Activated effector memory CD4-positive, alpha-beta T cell treated with Interleukin-2 at 50 U/mL for 16 hours (primary cell): ENCODE data around the gene NAGA.
"Not testable (repeated sequence)": the region's sequence is repeated elsewhere in the genome, so short reads cannot be mapped to it uniquely, and the experiment has no call there.

ENCODE experiments used
- DNase-seq: peaks from one replicate; pipeline ENCODE4 v3.0.0-alpha.2; 2020

Gene NAGA

GRCh38 chr22:42074846-42075676 lies 4.4 kb upstream of the NAGA start:
- no peak for DNase-seq

DNA sequence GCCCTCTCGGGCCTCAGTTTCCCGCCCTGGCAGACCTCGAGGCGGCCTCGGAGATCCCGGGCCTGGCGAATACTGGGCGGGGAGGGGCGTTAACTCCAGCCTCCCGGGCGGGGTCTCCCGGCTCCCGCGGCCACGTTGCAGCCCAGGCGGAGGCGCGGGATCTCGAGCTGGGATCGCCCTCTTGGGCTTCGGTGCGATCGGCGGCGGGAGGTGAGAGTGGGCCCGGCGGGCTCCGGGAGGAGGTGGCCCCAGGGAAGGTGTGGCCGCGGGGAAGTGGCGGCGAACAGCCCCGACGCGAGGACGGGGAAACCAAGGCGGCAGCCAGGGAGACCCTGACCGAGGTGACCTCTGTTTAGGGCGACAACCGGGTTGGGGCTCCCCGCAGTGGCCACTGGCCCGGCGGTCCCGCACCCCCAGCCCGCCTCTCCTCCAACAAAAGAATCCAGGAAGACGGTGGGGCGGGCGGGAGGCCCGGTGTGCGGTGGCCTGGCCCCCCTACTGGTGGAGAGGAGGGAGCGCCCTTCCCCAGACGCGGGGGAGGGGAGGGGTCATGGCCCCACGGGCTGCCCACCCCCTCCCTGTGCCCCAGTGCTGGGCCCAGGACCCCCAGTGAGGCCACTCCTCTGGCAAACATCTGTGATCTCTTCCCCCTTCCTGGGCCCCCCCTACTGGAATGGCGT lies 3.7 kb upstream of the NAGA start, which contains the start of gene PHETA2:
TSS of gene PHETA2 (plus strand) at position 117 of the 680 bp plus-strand sequence. CDS start 3,046 bp downstream, outside the sequence.
- peak; percentile 47 for DNase-seq

DNA sequence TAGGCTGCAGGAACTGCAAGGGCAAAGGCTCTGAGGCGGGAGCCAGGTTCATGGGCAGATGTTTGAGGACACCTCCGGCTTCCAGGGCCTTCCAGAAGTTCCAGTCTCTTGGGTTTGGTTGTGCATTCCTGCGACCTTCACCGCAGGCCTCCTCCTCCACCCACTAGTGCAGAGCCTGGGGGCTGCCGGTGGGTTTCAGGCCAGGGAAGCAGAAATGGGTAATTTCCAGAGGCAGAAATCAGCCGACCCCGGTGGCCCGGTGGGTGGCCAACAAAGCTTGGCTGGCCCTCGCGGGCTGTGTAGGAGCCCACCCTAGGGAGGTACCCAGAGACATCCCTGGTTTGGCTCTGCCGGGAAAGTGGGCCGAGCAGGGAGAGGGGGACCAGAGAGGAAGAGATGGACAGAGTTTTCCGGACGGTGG lies 3.0 kb upstream of the NAGA start:
- DNase-seq, result no peak

- no peak for DNase-seq
Observed at GRCh38 chr22:42072606-42073330, 2.2 kb upstream of the NAGA start.

GRCh38 chr22:42071508-42071907 lies 896 bp upstream of the NAGA start:
- not testable (repeated sequence) for DNase-seq

DNA sequence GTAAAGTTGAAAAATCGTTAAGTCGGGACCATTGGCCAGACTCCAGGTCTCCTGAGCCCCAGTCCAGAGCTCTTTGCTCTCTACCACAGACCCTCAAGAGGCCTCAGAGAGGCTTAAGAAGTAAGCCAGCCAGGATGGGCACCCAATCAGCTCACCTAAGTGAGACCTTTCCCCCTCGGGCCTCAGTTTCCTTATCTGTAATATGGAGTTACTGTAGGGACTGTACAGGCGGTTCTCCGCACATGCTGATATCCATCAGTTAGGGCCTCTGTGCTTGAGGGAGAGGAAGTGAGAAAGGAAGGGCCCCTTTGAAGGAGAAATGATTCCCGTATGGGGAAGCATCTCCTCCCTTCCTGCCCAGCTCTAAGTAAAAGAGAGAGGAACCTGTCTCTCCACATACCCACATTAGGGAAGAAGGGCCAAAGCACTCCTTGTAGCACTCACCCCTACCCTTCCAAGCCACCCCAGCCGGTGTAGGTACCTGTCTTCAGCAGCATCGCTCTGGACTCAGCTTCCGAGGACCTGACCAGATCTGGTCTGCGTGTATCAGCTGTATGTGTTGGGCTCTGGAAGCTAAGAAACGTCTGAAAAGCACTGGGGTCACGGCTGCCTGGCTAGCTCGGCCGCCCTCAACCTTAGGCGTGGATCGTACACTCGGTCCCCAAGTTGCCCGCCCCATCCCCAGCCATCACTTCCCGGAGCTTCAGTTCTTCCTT lies 653 bp downstream of the NAGA start:
- no peak for DNase-seq

DNA sequence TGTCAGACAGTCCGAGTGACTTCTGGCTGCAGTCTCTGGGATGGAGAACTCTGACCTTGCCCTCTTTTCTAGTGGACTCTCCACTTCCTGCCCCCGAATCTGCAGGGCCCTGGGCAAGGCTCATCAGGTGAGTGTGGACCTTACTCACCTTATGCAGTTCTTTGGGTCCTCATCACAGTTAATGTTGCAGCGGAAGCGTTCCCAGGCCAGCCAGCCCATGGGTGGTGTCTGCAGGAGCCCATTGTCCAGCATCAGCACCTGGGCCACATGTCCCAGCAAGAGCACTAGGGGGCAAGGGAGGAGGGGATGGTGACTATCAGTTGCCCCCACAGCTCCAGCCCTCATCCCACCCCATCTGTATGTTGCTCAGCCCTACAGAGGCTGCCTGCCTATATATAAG lies 2.3 kb downstream of the NAGA start:
- DNase-seq, result no peak

GRCh38 chr22:42067671-42068251 lies 2.9 kb downstream of the NAGA start:
- DNase-seq, result no peak

GRCh38 chr22:42066937-42067336 lies 3.7 kb downstream of the NAGA start:
- no peak for DNase-seq

GRCh38 chr22:42066126-42066761 lies 4.4 kb downstream of the NAGA start:
- no peak for DNase-seq

- no peak for DNase-seq
Observed at GRCh38 chr22:42065438-42066125, 5.0 kb downstream of the NAGA start.

DNA sequence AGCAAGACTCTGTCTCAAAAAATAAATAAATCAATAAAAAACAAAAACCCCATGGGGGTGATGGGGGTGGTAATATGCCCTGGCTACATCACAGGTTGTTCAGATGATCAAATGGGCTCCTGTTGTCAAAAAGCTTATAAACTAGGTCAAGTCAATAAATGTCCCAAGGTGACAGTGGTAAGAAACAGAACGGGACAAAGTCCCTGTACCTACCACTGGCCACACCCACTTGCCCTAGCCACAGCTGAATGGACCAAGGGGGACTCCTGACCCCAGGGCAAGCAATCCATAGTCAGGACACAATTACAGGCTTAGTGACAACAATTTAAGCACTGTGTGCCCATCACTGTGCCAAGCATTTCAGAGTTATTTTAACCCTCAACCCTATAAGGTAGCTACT lies 6.0 kb downstream of the NAGA start:
- DNase-seq, result no peak

DNA sequence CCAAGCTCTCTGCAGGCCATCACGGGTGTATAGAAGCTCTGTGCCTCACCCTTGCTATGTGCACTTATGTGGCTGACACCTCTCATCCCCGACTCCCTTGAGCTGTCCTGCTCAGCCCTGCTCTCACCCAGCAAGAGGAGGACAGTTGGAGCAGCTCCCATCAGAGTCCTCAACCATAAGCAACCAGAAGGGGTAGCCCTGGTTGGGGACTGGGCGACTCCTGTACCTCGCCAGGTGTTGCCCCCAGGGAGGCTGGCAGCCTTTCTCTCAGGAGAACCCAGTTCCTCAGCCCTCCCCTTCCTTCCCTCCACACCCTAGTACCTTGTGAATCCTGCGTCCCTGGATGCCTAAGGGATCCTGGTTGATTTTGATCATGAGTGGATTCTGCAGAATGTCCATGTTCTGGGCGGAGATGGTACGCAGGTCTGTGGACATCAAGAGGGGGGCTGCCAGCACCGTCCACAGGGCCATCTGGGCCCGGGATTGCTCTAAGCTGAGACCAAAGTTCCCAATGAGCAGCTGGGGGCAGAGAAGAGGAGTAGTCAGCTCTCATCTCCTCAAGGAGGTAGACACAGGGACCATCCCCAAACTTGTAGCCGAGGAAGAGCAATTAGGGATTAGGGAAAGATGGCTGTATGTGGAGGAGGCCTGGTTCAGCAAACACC lies 8.0 kb downstream of the NAGA start:
- no peak for DNase-seq

DNA sequence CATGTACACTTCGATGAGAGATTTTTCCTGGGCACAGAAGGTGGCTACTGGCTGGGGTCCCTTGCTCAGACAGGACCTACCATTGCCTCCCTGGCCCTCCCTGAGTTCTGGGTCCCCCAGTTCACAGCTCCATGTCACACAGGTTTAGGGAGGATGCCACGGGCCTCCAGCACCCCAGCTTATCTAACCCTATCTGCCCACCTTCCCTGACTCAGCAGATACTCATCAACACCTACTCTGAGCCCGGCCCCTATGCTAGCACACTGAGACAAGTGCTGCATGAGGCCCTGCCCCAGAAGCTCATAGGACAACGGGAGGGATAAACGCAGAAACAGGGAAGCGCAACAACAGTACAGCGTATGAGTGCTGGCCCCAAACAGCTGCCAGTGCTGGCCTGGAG lies 9.6 kb downstream of the NAGA start:
- DNase-seq, result no peak

DNA sequence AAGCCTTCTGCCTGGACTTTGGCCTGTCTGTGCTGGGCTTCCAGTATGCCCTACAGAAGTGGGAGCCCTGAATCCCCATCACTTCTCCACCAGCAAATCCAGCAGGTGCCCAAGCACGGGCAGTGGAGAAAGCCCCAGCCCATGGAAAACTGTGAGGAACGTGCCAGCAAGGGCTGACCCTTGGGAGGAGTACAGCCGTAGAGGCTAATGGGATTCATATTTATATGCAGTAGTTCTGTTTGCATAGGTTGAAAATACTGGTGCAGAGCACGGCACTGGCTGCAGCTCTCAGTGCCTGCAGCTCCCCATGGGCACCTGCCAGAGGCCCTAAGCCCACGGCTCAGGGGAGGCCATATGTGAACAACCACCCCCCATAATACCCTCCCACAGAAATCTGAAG lies 10.1 kb downstream of the NAGA start:
- no peak for DNase-seq

GRCh38 chr22:42056757-42057511 lies 13.7 kb downstream of the NAGA start:
- no peak for DNase-seq

GRCh38 chr22:42052765-42053164 lies 17.8 kb downstream of the NAGA start:
- DNase-seq, result no peak

DNA sequence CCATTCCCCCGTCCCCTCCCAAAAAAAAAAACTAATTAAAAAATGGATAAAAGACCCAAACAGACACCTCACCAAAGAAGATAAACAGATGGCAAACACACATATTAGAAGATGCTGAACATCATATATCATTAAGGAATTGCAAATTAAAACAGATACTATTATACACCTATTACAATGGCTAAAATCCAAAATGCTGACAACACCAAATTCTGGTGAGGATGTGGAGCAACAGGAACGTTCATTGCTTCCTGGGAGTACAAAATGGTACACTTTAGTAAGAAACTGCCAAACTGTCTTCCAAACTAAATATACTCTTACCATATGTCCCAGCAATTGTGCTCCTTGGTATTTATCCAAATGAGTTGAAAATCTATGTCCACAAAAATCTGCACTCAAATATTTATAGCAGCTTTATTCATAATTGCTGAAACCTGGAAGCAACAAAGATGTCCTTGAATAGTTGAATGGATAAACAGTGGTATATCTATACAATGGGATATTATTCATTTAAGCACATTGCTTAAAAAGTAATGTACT lies 19.9 kb downstream of the NAGA start:
- DNase-seq, result no peak

DNA sequence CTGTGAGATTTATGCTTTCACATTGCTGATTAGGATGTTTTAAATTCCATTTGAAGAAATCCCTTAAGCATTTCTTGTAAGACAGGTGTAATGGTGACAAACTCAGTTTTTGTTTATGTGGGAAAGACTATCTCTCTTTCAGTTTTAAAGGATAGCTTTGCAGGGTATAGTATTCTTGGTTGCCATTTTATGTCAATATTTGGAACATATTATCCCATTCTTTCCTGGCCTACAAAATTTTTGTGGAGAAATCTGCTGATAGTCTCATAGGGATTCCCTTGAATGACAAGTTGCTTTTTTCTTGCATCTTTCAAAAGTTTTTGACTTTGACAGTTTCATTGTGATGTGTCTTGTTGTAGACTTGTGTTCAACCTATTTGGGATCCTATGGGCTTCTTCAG lies 28.8 kb downstream of the NAGA start:
- no peak for DNase-seq

- DNase-seq, result no peak
Observed at GRCh38 chr22:42039271-42039670, 31.3 kb downstream of the NAGA start.
